GM19328 (cell line): ENCODE data around the gene RAB14.
"Not testable (repeated sequence)": the region's sequence is repeated elsewhere in the genome, so short reads cannot be mapped to it uniquely, and the experiment has no call there.

Experiments used
- ATAC-seq: cut with Tn5 transposase; IDR thresholded peaks from one replicate; pipeline ENCODE4 v1.9.1; 2021; ENCODE audit warnings: mild to moderate bottlenecking, moderate library complexity; ENCODE audit not compliant: unreplicated experiment

Gene RAB14

GRCh38 chr9:121192959-121193640 lies 8.6 kb downstream of the RAB14 start:
- no peak for ATAC-seq

- no peak for ATAC-seq
These were observed 9.2 kb downstream of the RAB14 start for GRCh38 chr9:121192518-121192917.

- no peak for ATAC-seq
These were observed 10.4 kb downstream of the RAB14 start for GRCh38 chr9:121191235-121191634.

GRCh38 chr9:121189660-121190059 lies 12.0 kb downstream of the RAB14 start:
- no peak for ATAC-seq

GRCh38 chr9:121189006-121189405 lies 12.7 kb downstream of the RAB14 start:
- no peak for ATAC-seq

- no peak for ATAC-seq
These were observed 13.9 kb downstream of the RAB14 start for GRCh38 chr9:121187636-121188305.

GRCh38 chr9:121185774-121186403 lies 15.8 kb downstream of the RAB14 start:
- no peak for ATAC-seq

GRCh38 chr9:121185178-121185745 lies 16.4 kb downstream of the RAB14 start:
- no peak for ATAC-seq

GRCh38 chr9:121184463-121184862 lies 17.2 kb downstream of the RAB14 start:
- ATAC-seq: no peak

- ATAC-seq: no peak
These were observed 17.8 kb downstream of the RAB14 start for GRCh38 chr9:121183666-121184423.

- ATAC-seq: no peak
These were observed 18.7 kb downstream of the RAB14 start for GRCh38 chr9:121182989-121183388.

GRCh38 chr9:121182101-121182836 lies 19.4 kb downstream of the RAB14 start:
- ATAC-seq: no peak

- no peak for ATAC-seq
These were observed 21.6 kb downstream of the RAB14 start for GRCh38 chr9:121179930-121180681.

- not testable (repeated sequence) for ATAC-seq
These were observed 22.3 kb downstream of the RAB14 start for GRCh38 chr9:121179373-121179721.

GRCh38 chr9:121178676-121179372 lies 22.8 kb downstream of the RAB14 start:
- ATAC-seq: no peak

GRCh38 chr9:121173501-121173900 lies 28.2 kb downstream of the RAB14 start:
- no peak for ATAC-seq

GRCh38 chr9:121172726-121173487 lies 28.8 kb downstream of the RAB14 start:
- no peak for ATAC-seq

- no peak for ATAC-seq
These were observed 30.4 kb downstream of the RAB14 start for GRCh38 chr9:121171236-121171635.
